Measurements from ENCODE around the gene ATG4C.
"Not testable (repeated sequence)": the region's sequence is repeated elsewhere in the genome, so short reads cannot be mapped to it uniquely, and the experiment has no call there.

The ATG4C gene

GRCh38 chr1:62778208-62778607 is 5.7 kb upstream of the ATG4C start:
- DNase-seq, result no peak

GRCh38 chr1:62781841-62782543 is 1.9 kb upstream of the ATG4C start:
- peak; percentile 18 for DNase-seq

- DNase-seq, result not testable (repeated sequence)
Observed at GRCh38 chr1:62782544-62783212, 1.3 kb upstream of the ATG4C start.

GRCh38 chr1:62784509-62785365 is 805 bp downstream of the ATG4C start:
- peak; percentile 26 for DNase-seq

GRCh38 chr1:62790716-62791115 is 6.8 kb downstream of the ATG4C start:
- no peak for DNase-seq

- DNase-seq, result no peak
Observed at GRCh38 chr1:62794053-62794452, 10.1 kb downstream of the ATG4C start.

GRCh38 chr1:62796221-62796620 is 12.3 kb downstream of the ATG4C start:
- DNase-seq, result peak; percentile 56

GRCh38 chr1:62799688-62800087 is 15.8 kb downstream of the ATG4C start:
- no peak for DNase-seq

GRCh38 chr1:62800281-62800680 is 16.3 kb downstream of the ATG4C start:
- no peak for DNase-seq

GRCh38 chr1:62800825-62801306 is 16.9 kb downstream of the ATG4C start:
- DNase-seq, result peak; percentile 87

- DNase-seq, result no peak
Observed at GRCh38 chr1:62809788-62810187, 25.9 kb downstream of the ATG4C start.

- peak; percentile 25 for DNase-seq
Observed at GRCh38 chr1:62810420-62811274, 26.7 kb downstream of the ATG4C start.

GRCh38 chr1:62823556-62823955 is 39.6 kb downstream of the ATG4C start:
- DNase-seq, result no peak

- DNase-seq, result no peak
Observed at GRCh38 chr1:62826901-62827300, 43.0 kb downstream of the ATG4C start.

- DNase-seq, result not testable (repeated sequence)
Observed at GRCh38 chr1:62827786-62828185, 43.9 kb downstream of the ATG4C start.

GRCh38 chr1:62832276-62832675 is 48.3 kb downstream of the ATG4C start:
- DNase-seq, result no peak

- DNase-seq, result no peak
Observed at GRCh38 chr1:62833529-62833928, 49.6 kb downstream of the ATG4C start.

GRCh38 chr1:62834400-62834961 is 50.5 kb downstream of the ATG4C start:
- no peak for DNase-seq

GRCh38 chr1:62836856-62837540 is 53.1 kb downstream of the ATG4C start:
- DNase-seq, result no peak

- no peak for DNase-seq
Observed at GRCh38 chr1:62840555-62840954, 56.6 kb downstream of the ATG4C start.

- DNase-seq, result peak; percentile 85
Observed at GRCh38 chr1:62841587-62842169, 57.7 kb downstream of the ATG4C start.
